Measurements from ENCODE around the gene BCCIP. TPM values are rescaled to one million over a fixed set of nuclear protein-coding genes. Genes with fewer than 3 reads are reported as not detected.

Gene BCCIP
- total and polyA plus RNA-seq, 9 donors = 42.5 to 67.2 (median 61.8) TPM

- 87% methylated on average over 3 of the region's 9 CpGs for WGBS (ENCODE audit: insufficient coverage)
- peaks cover 4% of the 10 kb centered on the region for H3K4me1 ChIP-seq (ENCODE audit: control insufficient read depth, insufficient read depth, low read length)
- H3K9me3 ChIP-seq (replicated peaks; ENCODE audit: control insufficient read depth, low read depth, low read length) = no peaks in the 10 kb centered on the region
- H3K4me3 ChIP-seq (ENCODE audit: low read length) = no peak overlapping the region
- DNase-seq = no peak
- no peak overlapping the region for H3K27ac ChIP-seq (ENCODE audit: low read length)
- H3K27me3 ChIP-seq (ENCODE audit: control insufficient read depth, insufficient read depth, low read length) = no peaks in the 10 kb centered on the region
- peaks cover 54% of the 10 kb centered on the region for H3K36me3 ChIP-seq (ENCODE audit: control insufficient read depth, insufficient read depth, low read length)
These were observed 15.6 kb downstream of the BCCIP start for GRCh38 chr10:125838802-125839575.

- 100% methylated on average over 7 of the region's 9 CpGs for WGBS (ENCODE audit: insufficient coverage)
- H3K4me3 ChIP-seq (ENCODE audit: low read length) = no peak overlapping the region
- no peaks in the 10 kb centered on the region for H3K27me3 ChIP-seq (ENCODE audit: control insufficient read depth, insufficient read depth, low read length)
- DNase-seq = no peak
- peaks cover 52% of the 10 kb centered on the region for H3K36me3 ChIP-seq (ENCODE audit: control insufficient read depth, insufficient read depth, low read length)
- H3K9me3 ChIP-seq (replicated peaks; ENCODE audit: control insufficient read depth, low read depth, low read length) = no peaks in the 10 kb centered on the region
- no peak overlapping the region for H3K27ac ChIP-seq (ENCODE audit: low read length)
- H3K4me1 ChIP-seq (ENCODE audit: control insufficient read depth, insufficient read depth, low read length) = peaks cover 4% of the 10 kb centered on the region
These were observed 17.1 kb downstream of the BCCIP start for GRCh38 chr10:125840406-125840805.

GRCh38 chr10:125840955-125841354 lies 17.6 kb downstream of the BCCIP start:
- 100% methylated on average over 1 of the region's 3 CpGs for WGBS (ENCODE audit: insufficient coverage)

GRCh38 chr10:125843603-125844329 lies 20.4 kb downstream of the BCCIP start:
- WGBS (ENCODE audit: insufficient coverage) = 63% methylated on average over 4 of the region's 9 CpGs
- Histone ChIP-seq H3K36me3 (ENCODE audit: control insufficient read depth, insufficient read depth, low read length) (peaks cover 40% of the 10 kb centered on the region), H3K27ac (ENCODE audit: low read length) (no peak overlapping the region), H3K9me3 (replicated peaks; ENCODE audit: control insufficient read depth, low read depth, low read length) (no peaks in the 10 kb centered on the region), H3K4me3 (ENCODE audit: low read length) (no peak overlapping the region), H3K4me1 (ENCODE audit: control insufficient read depth, insufficient read depth, low read length) (peaks cover 4% of the 10 kb centered on the region), H3K27me3 (ENCODE audit: control insufficient read depth, insufficient read depth, low read length) (no peaks in the 10 kb centered on the region)
- DNase-seq = peak; percentile 14

More at GRCh38 chr10:125840955-125841354, 17.6 kb downstream of the BCCIP start:
- Histone ChIP-seq H3K27ac (ENCODE audit: low read length) (no peak overlapping the region), H3K4me1 (ENCODE audit: control insufficient read depth, insufficient read depth, low read length) (peaks cover 4% of the 10 kb centered on the region), H3K36me3 (ENCODE audit: control insufficient read depth, insufficient read depth, low read length) (peaks cover 46% of the 10 kb centered on the region), H3K4me3 (ENCODE audit: low read length) (no peak overlapping the region), H3K27me3 (ENCODE audit: control insufficient read depth, insufficient read depth, low read length) (no peaks in the 10 kb centered on the region), H3K9me3 (replicated peaks; ENCODE audit: control insufficient read depth, low read depth, low read length) (no peaks in the 10 kb centered on the region)
- DNase-seq = no peak

GRCh38 chr10:125844751-125845221 lies 21.4 kb downstream of the BCCIP start:
- Histone ChIP-seq H3K27me3 (ENCODE audit: control insufficient read depth, insufficient read depth, low read length) (no peaks in the 10 kb centered on the region), H3K4me1 (ENCODE audit: control insufficient read depth, insufficient read depth, low read length) (peaks cover 4% of the 10 kb centered on the region), H3K9me3 (replicated peaks; ENCODE audit: control insufficient read depth, low read depth, low read length) (no peaks in the 10 kb centered on the region), H3K4me3 (ENCODE audit: low read length) (no peak overlapping the region), H3K27ac (ENCODE audit: low read length) (no peak overlapping the region), H3K36me3 (ENCODE audit: control insufficient read depth, insufficient read depth, low read length) (peaks cover 38% of the 10 kb centered on the region)
- peak; percentile 82 for DNase-seq
- WGBS (ENCODE audit: insufficient coverage) = 49% methylated on average over 5 of the region's 7 CpGs

GRCh38 chr10:125845617-125846016 lies 22.3 kb downstream of the BCCIP start:
- Histone ChIP-seq H3K27ac (ENCODE audit: low read length) (no peak overlapping the region), H3K9me3 (replicated peaks; ENCODE audit: control insufficient read depth, low read depth, low read length) (no peaks in the 10 kb centered on the region), H3K36me3 (ENCODE audit: control insufficient read depth, insufficient read depth, low read length) (peaks cover 34% of the 10 kb centered on the region), H3K27me3 (ENCODE audit: control insufficient read depth, insufficient read depth, low read length) (no peaks in the 10 kb centered on the region), H3K4me1 (ENCODE audit: control insufficient read depth, insufficient read depth, low read length) (peaks cover 4% of the 10 kb centered on the region), H3K4me3 (ENCODE audit: low read length) (no peak overlapping the region)
- over 99% methylated on average over 11 of the region's 11 CpGs for WGBS (ENCODE audit: insufficient coverage)
- DNase-seq = no peak

GRCh38 chr10:125846894-125847293 lies 23.5 kb downstream of the BCCIP start:
- Histone ChIP-seq H3K9me3 (replicated peaks; ENCODE audit: control insufficient read depth, low read depth, low read length) (no peaks in the 10 kb centered on the region), H3K4me3 (ENCODE audit: low read length) (no peak overlapping the region), H3K27me3 (ENCODE audit: control insufficient read depth, insufficient read depth, low read length) (no peaks in the 10 kb centered on the region), H3K4me1 (ENCODE audit: control insufficient read depth, insufficient read depth, low read length) (peaks cover 4% of the 10 kb centered on the region), H3K27ac (ENCODE audit: low read length) (no peak overlapping the region), H3K36me3 (ENCODE audit: control insufficient read depth, insufficient read depth, low read length) (peaks cover 36% of the 10 kb centered on the region)
- no CpG with 5 or more reads among the region's 3 CpGs for whole genome bisulfite sequencing (ENCODE audit: insufficient coverage)
- DNase-seq = no peak

- Histone ChIP-seq H3K4me1 (ENCODE audit: control insufficient read depth, insufficient read depth, low read length) (peaks cover 4% of the 10 kb centered on the region), H3K36me3 (ENCODE audit: control insufficient read depth, insufficient read depth, low read length) (peaks cover 36% of the 10 kb centered on the region), H3K9me3 (replicated peaks; ENCODE audit: control insufficient read depth, low read depth, low read length) (no peaks in the 10 kb centered on the region), H3K27me3 (ENCODE audit: control insufficient read depth, insufficient read depth, low read length) (no peaks in the 10 kb centered on the region), H3K4me3 (ENCODE audit: low read length) (no peak overlapping the region), H3K27ac (ENCODE audit: low read length) (no peak overlapping the region)
- WGBS (ENCODE audit: insufficient coverage) = 73% methylated on average over 1 of the region's 2 CpGs
- no peak for DNase-seq
These were observed 25.0 kb downstream of the BCCIP start for GRCh38 chr10:125848371-125848770.

- Histone ChIP-seq H3K27me3 (ENCODE audit: control insufficient read depth, insufficient read depth, low read length) (no peaks in the 10 kb centered on the region), H3K27ac (ENCODE audit: low read length) (no peak overlapping the region), H3K4me1 (ENCODE audit: control insufficient read depth, insufficient read depth, low read length) (peaks cover under 1% of the 10 kb centered on the region), H3K9me3 (replicated peaks; ENCODE audit: control insufficient read depth, low read depth, low read length) (no peaks in the 10 kb centered on the region), H3K4me3 (ENCODE audit: low read length) (no peak overlapping the region), H3K36me3 (ENCODE audit: control insufficient read depth, insufficient read depth, low read length) (peaks cover 36% of the 10 kb centered on the region)
- DNase-seq = no peak
- no CpG with 5 or more reads among the region's 2 CpGs for WGBS (ENCODE audit: insufficient coverage)
These were observed 25.5 kb downstream of the BCCIP start for GRCh38 chr10:125848857-125849256.

GRCh38 chr10:125849448-125849847 lies 26.1 kb downstream of the BCCIP start:
- DNase-seq = no peak
- 80% methylated on average over 1 of the region's 7 CpGs for WGBS (ENCODE audit: insufficient coverage)
- Histone ChIP-seq H3K4me1 (ENCODE audit: control insufficient read depth, insufficient read depth, low read length) (no peaks in the 10 kb centered on the region), H3K9me3 (replicated peaks; ENCODE audit: control insufficient read depth, low read depth, low read length) (no peaks in the 10 kb centered on the region), H3K27ac (ENCODE audit: low read length) (no peak overlapping the region), H3K4me3 (ENCODE audit: low read length) (no peak overlapping the region), H3K27me3 (ENCODE audit: control insufficient read depth, insufficient read depth, low read length) (no peaks in the 10 kb centered on the region), H3K36me3 (ENCODE audit: control insufficient read depth, insufficient read depth, low read length) (peaks cover 36% of the 10 kb centered on the region)
